HCT116 (cell line): ENCODE data around the gene MCTP2. TPM values are rescaled to one million over a fixed set of nuclear protein-coding genes. Genes with fewer than 3 reads are reported as not detected.

Experiments used
- ATAC-seq: fragments of 200-7000 bp; cut with Tn5 transposase; 2 replicates; pipeline ENCODE4 v1.9.1; 2020; ENCODE audit warnings: mild to moderate bottlenecking, moderate library complexity
- BruUV-seq: library from RNA; stranded (reverse); fragments of 400-500 nt; replicated peaks from 2 replicates; lab custom pipeline; 2021; lab: Mats Ljungman, UMichigan
- CTCF ChIA-PET: fragments of 300-600 bp; sonication (Branson Sonifier 250); formaldehyde crosslinking; loops from one replicate; lab custom pipeline; 2021; ENCODE audit warnings: antibody characterized with exemption; lab: Charles Lee
- POLR2A ChIA-PET: fragments of 300-600, 350-600 bp; sonication (Branson Sonifier 250); formaldehyde crosslinking; loops from one replicate; lab custom pipeline; 2021; ENCODE audit warnings: antibody characterized with exemption; lab: Charles Lee
- RAD21 ChIA-PET, 2 experiments: fragments of 300-600 bp; sonication (Branson Sonifier 250); formaldehyde crosslinking; loops; one replicate each; lab custom pipeline; 2023; ENCODE audit warnings: low total read pairs in 2 of 2; ENCODE audit not compliant: uncharacterized antibody in 2 of 2, unreplicated experiment in 2 of 2, low non-redundant PET in 1 of 2; lab: Charles Lee
- DNase-seq: peaks from one replicate; pipeline ENCODE4 v3.0.0-alpha.2; 2010; ENCODE audit warnings: low read depth, low spot score
- H2AFZ ChIP-seq: fragments of 200-600 bp; shearing (Covaris generic), sonication (generic); 2 replicates; pipeline ENCODE4 v1.6.1; 2017; ENCODE audit warnings: low read depth, mixed run types, mixed read lengths, antibody characterized with exemption, low read length; ENCODE audit not compliant: poor library complexity, severe bottlenecking
- H3K27ac ChIP-seq: 2 replicates; pipeline ENCODE4 v1.5.1; 2012; ENCODE audit warnings: low read depth, low read length
- H3K27me3 ChIP-seq: fragments of 200-600 bp; sonication (generic); 2 replicates; pipeline ENCODE4 v1.6.1; 2016; ENCODE audit warnings: mixed run types, low read length, mixed read lengths; ENCODE audit not compliant: insufficient read depth
- H3K36me3 ChIP-seq, 2 experiments: fragments of 200-500 bp in 1 of 2; fragments of 200-600 bp in 1 of 2; sonication (Bioruptor generic) in 1 of 2; sonication (generic) in 1 of 2; 2 replicates each; pipeline versions ENCODE4 v1.5.1 to v1.6.1; 2014 to 2016; ENCODE audit warnings: low read length in 2 of 2, inconsistent platforms in 1 of 2, mixed read lengths in 1 of 2, mixed run types in 1 of 2; ENCODE audit not compliant: insufficient read depth in 2 of 2, control insufficient read depth in 1 of 2
- H3K4me1 ChIP-seq, 2 experiments: fragments of 200-600 bp in 1 of 2; sonication (generic) in 1 of 2; 2 replicates each; pipeline versions ENCODE4 v1.5.1 to v1.6.1; 2012 to 2017; ENCODE audit warnings: low read length in 2 of 2, inconsistent platforms in 1 of 2, mild to moderate bottlenecking in 1 of 2, mixed read lengths in 1 of 2, mixed run types in 1 of 2, moderate library complexity in 1 of 2; ENCODE audit not compliant: insufficient read depth in 2 of 2, control insufficient read depth in 1 of 2
- H3K4me2 ChIP-seq: fragments of 200-600 bp; sonication (generic); 2 replicates; pipeline ENCODE4 v1.6.1; 2017; ENCODE audit warnings: mixed run types, low read length, mixed read lengths
- H3K4me3 ChIP-seq, 2 experiments: fragments of 200-600 bp in 1 of 2; sonication (generic) in 1 of 2; replicated peaks in 1 of 2; 2 replicates each; pipeline ENCODE4 v1.5.1; 2011 to 2016; ENCODE audit warnings: low read length in 2 of 2, control low read depth in 1 of 2, low read depth in 1 of 2, mild to moderate bottlenecking in 1 of 2, mixed read lengths in 1 of 2, mixed run types in 1 of 2
- H3K79me2 ChIP-seq: fragments of 200-600 bp; sonication (generic); 2 replicates; pipeline ENCODE4 v1.6.1; 2017; ENCODE audit warnings: mild to moderate bottlenecking, mixed run types, low read length, moderate library complexity, mixed read lengths; ENCODE audit not compliant: insufficient read depth
- H3K9ac ChIP-seq: fragments of 200-600 bp; sonication (generic); 2 replicates; pipeline ENCODE4 v1.6.1; 2016; ENCODE audit warnings: low read length, mixed read lengths
- H3K9me2 ChIP-seq: fragments of 200-600 bp; sonication (generic), shearing (Covaris generic); 2 replicates; pipeline ENCODE4 v1.6.1; 2017; ENCODE audit warnings: mixed run types, mild to moderate bottlenecking, moderate library complexity; ENCODE audit not compliant: insufficient read depth
- H3K9me3 ChIP-seq, 2 experiments: fragments of 200-500 bp in 1 of 2; fragments of 200-600 bp in 1 of 2; sonication (Bioruptor generic) in 1 of 2; sonication (generic) in 1 of 2; 2 replicates each; pipeline ENCODE4 v1.6.1; 2014 to 2017; ENCODE audit warnings: low read length in 2 of 2, mixed read lengths in 2 of 2, inconsistent platforms in 1 of 2, low read depth in 1 of 2, mild to moderate bottlenecking in 1 of 2, mixed run types in 1 of 2, moderate library complexity in 1 of 2; ENCODE audit not compliant: control insufficient read depth in 1 of 2, insufficient read depth in 1 of 2
- H4K20me1 ChIP-seq: fragments of 200-600 bp; sonication (generic), shearing (Covaris generic); 2 replicates; pipeline ENCODE4 v1.6.1; 2017; ENCODE audit warnings: mixed run types, mild to moderate bottlenecking, moderate library complexity; ENCODE audit not compliant: insufficient read depth
- CBX3 ChIP-seq: IDR thresholded peaks from 2 replicates; pipeline ENCODE4 v1.6.1; 2012; ENCODE audit warnings: low read depth
- ELF1 ChIP-seq: IDR thresholded peaks from 2 replicates; pipeline ENCODE4 v1.6.1; 2012; ENCODE audit warnings: low read depth, borderline replicate concordance
- EZH2 ChIP-seq: fragments of 200-600 bp; sonication (generic); IDR thresholded peaks from 2 replicates; pipeline ENCODE4 v1.6.1; 2017; ENCODE audit warnings: antibody characterized with exemption, mixed run types
- FOSL1 ChIP-seq: IDR thresholded peaks from 2 replicates; pipeline ENCODE4 v1.6.1; 2012; ENCODE audit warnings: low read depth
- SP1 ChIP-seq: IDR thresholded peaks from 2 replicates; pipeline ENCODE4 v1.6.1; 2012; ENCODE audit warnings: low read depth
- YY1 ChIP-seq: IDR thresholded peaks from 2 replicates; pipeline ENCODE4 v1.6.1; 2011; ENCODE audit warnings: low read length, low read depth, moderate library complexity, mild to moderate bottlenecking; ENCODE audit not compliant: insufficient replicate concordance; ENCODE audit errors: extremely low read depth
- ZNF274 ChIP-seq: fragments of 200-500 bp; sonication (Bioruptor generic); IDR thresholded peaks from 2 replicates; pipeline ENCODE4 v1.6.1; 2014; ENCODE audit warnings: mild to moderate bottlenecking, low read depth, low read length, inconsistent platforms
- intact Hi-C: fragments of 100-400 bp; cut with micrococcal nuclease; formaldehyde crosslinking; loops from 2 replicates; pipeline ENCODE4 v1.10.0; 2022
- total RNA-seq: library from RNA; stranded (reverse); gene quantifications from one replicate; pipeline ENCODE4 v1.2.1, GENCODE V29; 2021; ENCODE audit not compliant: unreplicated experiment
- TF ChIP-seq, protein P1 (sequence below): IDR thresholded peaks from 2 replicates; pipeline ENCODE4 v1.6.1; 2012
- TF ChIP-seq, protein P2 (sequence below): IDR thresholded peaks from 2 replicates; pipeline ENCODE4 v1.6.1; 2012; ENCODE audit warnings: low read depth

Gene MCTP2
- total RNA-seq, 1 experiment from 2014 or later = 12.9 TPM

DNA sequence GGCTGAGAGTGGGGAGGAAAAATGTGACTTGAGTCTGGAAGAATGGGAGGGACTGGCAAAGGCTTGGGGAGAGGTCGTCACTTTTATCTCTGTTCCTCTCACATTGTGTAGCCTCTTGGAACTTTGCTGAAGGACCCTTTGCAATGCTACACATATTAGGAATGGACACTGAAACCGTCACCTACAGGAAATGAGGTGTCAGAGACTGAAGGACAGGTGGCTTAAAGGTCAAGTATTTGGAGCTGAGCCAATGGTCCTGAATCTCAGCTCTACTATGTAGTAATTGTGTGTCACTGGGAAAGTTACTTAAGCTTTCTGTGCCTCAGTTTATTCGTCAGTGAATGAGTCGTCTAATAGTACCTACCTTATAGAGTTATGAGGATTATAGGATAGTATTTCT lies 14.7 kb downstream of the MCTP2 start:
- no peak overlapping the region for H3K4me2 ChIP-seq
- ChIA-PET RAD21 (no interaction called here), POLR2A (no interaction called here), CTCF (no interaction called here)
- ATAC-seq (no peak), DNase-seq (no peak)
- no peak overlapping the region for H3K27ac ChIP-seq
- intact Hi-C loops = no loop called here
- no peak overlapping the region for H3K9ac ChIP-seq
- no peaks in the 10 kb centered on the region for H3K27me3 ChIP-seq
- peaks cover 0 to 6% of the 10 kb centered on the region in 2 experiments; a peak in 1 of 4 replicates for H3K4me1 ChIP-seq
- no peaks in the 10 kb centered on the region for H3K9me2 ChIP-seq
- no peaks in the 10 kb centered on the region for H3K79me2 ChIP-seq
- no peaks in the 10 kb centered on the region for H4K20me1 ChIP-seq
- TF ChIP-seq ZNF274 (no peak), FOSL1 (no peak), EZH2 (no peak), SP1 (no peak), CBX3 (no peak), ELF1 (no peak), YY1 (no peak)
- TF ChIP-seq, protein P1, sequence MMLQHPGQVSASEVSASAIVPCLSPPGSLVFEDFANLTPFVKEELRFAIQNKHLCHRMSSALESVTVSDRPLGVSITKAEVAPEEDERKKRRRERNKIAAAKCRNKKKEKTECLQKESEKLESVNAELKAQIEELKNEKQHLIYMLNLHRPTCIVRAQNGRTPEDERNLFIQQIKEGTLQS = no peak
- TF ChIP-seq, protein P2, sequence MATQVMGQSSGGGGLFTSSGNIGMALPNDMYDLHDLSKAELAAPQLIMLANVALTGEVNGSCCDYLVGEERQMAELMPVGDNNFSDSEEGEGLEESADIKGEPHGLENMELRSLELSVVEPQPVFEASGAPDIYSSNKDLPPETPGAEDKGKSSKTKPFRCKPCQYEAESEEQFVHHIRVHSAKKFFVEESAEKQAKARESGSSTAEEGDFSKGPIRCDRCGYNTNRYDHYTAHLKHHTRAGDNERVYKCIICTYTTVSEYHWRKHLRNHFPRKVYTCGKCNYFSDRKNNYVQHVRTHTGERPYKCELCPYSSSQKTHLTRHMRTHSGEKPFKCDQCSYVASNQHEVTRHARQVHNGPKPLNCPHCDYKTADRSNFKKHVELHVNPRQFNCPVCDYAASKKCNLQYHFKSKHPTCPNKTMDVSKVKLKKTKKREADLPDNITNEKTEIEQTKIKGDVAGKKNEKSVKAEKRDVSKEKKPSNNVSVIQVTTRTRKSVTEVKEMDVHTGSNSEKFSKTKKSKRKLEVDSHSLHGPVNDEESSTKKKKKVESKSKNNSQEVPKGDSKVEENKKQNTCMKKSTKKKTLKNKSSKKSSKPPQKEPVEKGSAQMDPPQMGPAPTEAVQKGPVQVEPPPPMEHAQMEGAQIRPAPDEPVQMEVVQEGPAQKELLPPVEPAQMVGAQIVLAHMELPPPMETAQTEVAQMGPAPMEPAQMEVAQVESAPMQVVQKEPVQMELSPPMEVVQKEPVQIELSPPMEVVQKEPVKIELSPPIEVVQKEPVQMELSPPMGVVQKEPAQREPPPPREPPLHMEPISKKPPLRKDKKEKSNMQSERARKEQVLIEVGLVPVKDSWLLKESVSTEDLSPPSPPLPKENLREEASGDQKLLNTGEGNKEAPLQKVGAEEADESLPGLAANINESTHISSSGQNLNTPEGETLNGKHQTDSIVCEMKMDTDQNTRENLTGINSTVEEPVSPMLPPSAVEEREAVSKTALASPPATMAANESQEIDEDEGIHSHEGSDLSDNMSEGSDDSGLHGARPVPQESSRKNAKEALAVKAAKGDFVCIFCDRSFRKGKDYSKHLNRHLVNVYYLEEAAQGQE = no peak
- H3K4me3 ChIP-seq = no peak overlapping the region
- H2AFZ ChIP-seq = no peak overlapping the region
- no peaks in the 10 kb centered on the region for H3K36me3 ChIP-seq
- H3K9me3 ChIP-seq = no peaks in the 10 kb centered on the region
- no TSS peak for BruUV-seq
